ENCODE measurements around the gene SH2D2A. TPM values are rescaled to one million over a fixed set of nuclear protein-coding genes. Genes with fewer than 3 reads are reported as not detected.

SH2D2A gene
- total and polyA plus RNA-seq, 2 of the 4 experiments (the other 2 are of a cell fraction) = not detected

- no TSS peak for BruUV-seq (replicated peaks)
- CTCF ChIA-PET = interaction anchor here (1.2 kb wide), 1 partner anchor 26 kb away, joined by 3 read pairs; no protein-coding TSS in a partner anchor
Observed at GRCh38 chr1:156833603-156834002, 17.0 kb upstream of the SH2D2A start.

More at GRCh38 chr1:156833603-156834002, 17.0 kb upstream of the SH2D2A start:
- H4K20me1 ChIP-seq (ENCODE audit: insufficient read depth, low read length) = no peaks in the 10 kb centered on the region
- no peak overlapping the region for H3K4ac ChIP-seq (ENCODE audit: low read depth, low read length)
- H3K27ac ChIP-seq (ENCODE audit: insufficient read depth, low read length) = no peak overlapping the region
- intact Hi-C loops (cut with micrococcal nuclease) (no loop called here), dilution Hi-C loops (cut with HindIII; ENCODE audit: low sequenced_read_pairs, unreplicated experiment) (no loop called here), in situ Hi-C loops (cut with MboI; ENCODE audit: low sequenced_read_pairs) (no loop called here)
- H2AK5ac ChIP-seq (ENCODE audit: low read depth, low read length) = no peak overlapping the region
- POLR2A ChIA-PET (ENCODE audit: unreplicated experiment) = no interaction called here
- H3K4me1 ChIP-seq (ENCODE audit: control insufficient read depth, insufficient read depth, low read length) = no peaks in the 10 kb centered on the region
- H4K5ac ChIP-seq (ENCODE audit: low read depth, low read length) = no peak overlapping the region
- H4K91ac ChIP-seq (ENCODE audit: insufficient read depth, low read depth, low read length) = no peak overlapping the region
- no peaks in the 10 kb centered on the region for H3K9me1 ChIP-seq (ENCODE audit: insufficient read depth, low read length)
- no peak overlapping the region for H2BK120ac ChIP-seq (ENCODE audit: low read depth, low read length)
- no peak overlapping the region for H2AFZ ChIP-seq (replicated peaks; ENCODE audit: low read length, poor library complexity)
- H4K8ac ChIP-seq (ENCODE audit: low read depth in 2 of 2, low read length in 2 of 2) = no peak overlapping the region
- peaks cover 79% of the 10 kb centered on the region for H3K27me3 ChIP-seq (ENCODE audit: control insufficient read depth, insufficient read depth, low read length)
- no CpG with 5 or more reads among the region's 2 CpGs for WGBS, 2 experiments (ENCODE audit: extremely low coverage in 2 of 2, insufficient read length in 1 of 2)
- no peak overlapping the region for H3K9ac ChIP-seq (ENCODE audit: low read depth, low read length)
- no peak overlapping the region for H2AK9ac ChIP-seq (replicated peaks; ENCODE audit: low read depth, low read length, poor library complexity)
- ATAC-seq (ENCODE audit: low read depth) (no peak), DNase-seq (no peak)
- no peak for TF ChIP-seq BHLHE40 (IDR thresholded peaks at IDR 0.05; ENCODE audit: low read depth, low read length)
- TF ChIP-seq NFE2L2 (IDR thresholded peaks at IDR 0.05; ENCODE audit: low read depth, low read length) = no peak
- no peak overlapping the region for H3K18ac ChIP-seq (ENCODE audit: low read depth, low read length)
- no peak overlapping the region for H3K4me2 ChIP-seq (ENCODE audit: low read depth, low read length)
- no peaks in the 10 kb centered on the region for H3K79me1 ChIP-seq (ENCODE audit: low read depth in 1 of 2, low read length in 2 of 2)
- H3K23ac ChIP-seq (ENCODE audit: low read depth, low read length) = no peak overlapping the region
- H2BK5ac ChIP-seq (ENCODE audit: low read depth, low read length, poor library complexity, severe bottlenecking) = no peak overlapping the region
- H3K36me3 ChIP-seq (ENCODE audit: control insufficient read depth, insufficient read depth, low read length) = no peaks in the 10 kb centered on the region
- no peak overlapping the region for H3K56ac ChIP-seq (ENCODE audit: extremely low read depth, insufficient read depth, low read length)
- H2BK20ac ChIP-seq (ENCODE audit: low read depth, low read length) = no peak overlapping the region
- H3K9me3 ChIP-seq (ENCODE audit: control insufficient read depth, insufficient read depth, low read length) = no peaks in the 10 kb centered on the region
- H3K14ac ChIP-seq (replicated peaks; ENCODE audit: low read depth, low read length) = no peak overlapping the region
- H3K4me3 ChIP-seq (ENCODE audit: insufficient read depth, low read depth, low read length) = no peak overlapping the region
- no peak overlapping the region for H2BK15ac ChIP-seq (ENCODE audit: low read depth, low read length)
